ENCODE data around the gene NDOR1.

The NDOR1 gene

GRCh38 chr9:137262909-137263285 is 57.4 kb downstream of the NDOR1 start:
- H3K4me2 ChIP-seq (ENCODE audit: low read depth, low read length, poor library complexity, severe bottlenecking), result no peak overlapping the region
- no peak for TF ChIP-seq CTCF (IDR thresholded peaks at IDR 0.05; ENCODE audit: insufficient read depth, low read length, poor library complexity, severe bottlenecking)
- no peak for TF ChIP-seq EZH2phosphoT487 (conservative IDR thresholded peaks at IDR 0.05; ENCODE audit: low read length)
- no peaks in the 10 kb centered on the region for H3K9me3 ChIP-seq (ENCODE audit: insufficient read depth, low read length)
- H3K36me3 ChIP-seq (ENCODE audit: low read length), result no peaks in the 10 kb centered on the region
- H2AFZ ChIP-seq (ENCODE audit: low read depth, low read length, severe bottlenecking), result no peak overlapping the region
- no peak overlapping the region for H3K27ac ChIP-seq (ENCODE audit: low read depth, low read length)
- H4K20me1 ChIP-seq (ENCODE audit: low read depth, low read length), result no peaks in the 10 kb centered on the region
- H3K27me3 ChIP-seq (ENCODE audit: low read length), result no peaks in the 10 kb centered on the region
- H3K9ac ChIP-seq (ENCODE audit: low read length), result no peak overlapping the region
- H3K4me3 ChIP-seq (ENCODE audit: insufficient read depth, low read length, poor library complexity, severe bottlenecking), result no peak overlapping the region
- no peaks in the 10 kb centered on the region for H3K79me2 ChIP-seq (ENCODE audit: insufficient read depth, low read length)
- 0 out of 2 replicates have a peak, but pooled peaks cover 3% of the 10 kb centered on the region for H3F3A ChIP-seq (ENCODE audit: insufficient read depth)
- no peaks in the 10 kb centered on the region for H3K9me2 ChIP-seq (replicated peaks; ENCODE audit: insufficient read depth, low read length)

GRCh38 chr9:137263506-137263905 is 58.0 kb downstream of the NDOR1 start:
- Histone ChIP-seq H3K27ac (ENCODE audit: low read depth, low read length) (no peak overlapping the region), H3K9ac (ENCODE audit: low read length) (no peak overlapping the region), H2AFZ (ENCODE audit: low read depth, low read length, severe bottlenecking) (no peak overlapping the region), H3K9me2 (replicated peaks; ENCODE audit: insufficient read depth, low read length) (no peaks in the 10 kb centered on the region), H3K79me2 (ENCODE audit: insufficient read depth, low read length) (no peaks in the 10 kb centered on the region), H3F3A (ENCODE audit: insufficient read depth) (0 out of 2 replicates have a peak, but pooled peaks cover 3% of the 10 kb centered on the region), H3K27me3 (ENCODE audit: low read length) (no peaks in the 10 kb centered on the region), H3K36me3 (ENCODE audit: low read length) (no peaks in the 10 kb centered on the region), H3K9me3 (ENCODE audit: insufficient read depth, low read length) (no peaks in the 10 kb centered on the region), H3K4me3 (ENCODE audit: insufficient read depth, low read length, poor library complexity, severe bottlenecking) (no peak overlapping the region), H4K20me1 (ENCODE audit: low read depth, low read length) (no peaks in the 10 kb centered on the region), H3K4me2 (ENCODE audit: low read depth, low read length, poor library complexity, severe bottlenecking) (no peak overlapping the region)
- TF ChIP-seq EZH2phosphoT487 (conservative IDR thresholded peaks at IDR 0.05; ENCODE audit: low read length) (no peak), CTCF (IDR thresholded peaks at IDR 0.05; ENCODE audit: insufficient read depth, low read length, poor library complexity, severe bottlenecking) (no peak)

- TF ChIP-seq CTCF (IDR thresholded peaks at IDR 0.05; ENCODE audit: insufficient read depth, low read length, poor library complexity, severe bottlenecking) (no peak), EZH2phosphoT487 (conservative IDR thresholded peaks at IDR 0.05; ENCODE audit: low read length) (no peak)
- Histone ChIP-seq H3K9ac (ENCODE audit: low read length) (no peak overlapping the region), H2AFZ (ENCODE audit: low read depth, low read length, severe bottlenecking) (no peak overlapping the region), H3K9me2 (replicated peaks; ENCODE audit: insufficient read depth, low read length) (no peaks in the 10 kb centered on the region), H3K4me2 (ENCODE audit: low read depth, low read length, poor library complexity, severe bottlenecking) (no peak overlapping the region), H3K9me3 (ENCODE audit: insufficient read depth, low read length) (no peaks in the 10 kb centered on the region), H3K4me3 (ENCODE audit: insufficient read depth, low read length, poor library complexity, severe bottlenecking) (no peak overlapping the region), H4K20me1 (ENCODE audit: low read depth, low read length) (no peaks in the 10 kb centered on the region), H3K27me3 (ENCODE audit: low read length) (no peaks in the 10 kb centered on the region), H3F3A (ENCODE audit: insufficient read depth) (0 out of 2 replicates have a peak, but pooled peaks cover 8% of the 10 kb centered on the region), H3K27ac (ENCODE audit: low read depth, low read length) (no peak overlapping the region), H3K79me2 (ENCODE audit: insufficient read depth, low read length) (no peaks in the 10 kb centered on the region), H3K36me3 (ENCODE audit: low read length) (no peaks in the 10 kb centered on the region)
Observed at GRCh38 chr9:137264067-137264466, 58.6 kb downstream of the NDOR1 start.

Data from SU-DHL-6 (cell line).